Activated CD4-positive, alpha-beta T cell treated with anti-CD3 and anti-CD28 coated beads for 4 hours (primary cell): ENCODE data around the gene POGLUT2.

ENCODE experiments used
- DNase-seq, 2 donors: peaks; one replicate each; pipeline ENCODE4 v3.0.0-alpha.2; 2020

Gene POGLUT2

DNA sequence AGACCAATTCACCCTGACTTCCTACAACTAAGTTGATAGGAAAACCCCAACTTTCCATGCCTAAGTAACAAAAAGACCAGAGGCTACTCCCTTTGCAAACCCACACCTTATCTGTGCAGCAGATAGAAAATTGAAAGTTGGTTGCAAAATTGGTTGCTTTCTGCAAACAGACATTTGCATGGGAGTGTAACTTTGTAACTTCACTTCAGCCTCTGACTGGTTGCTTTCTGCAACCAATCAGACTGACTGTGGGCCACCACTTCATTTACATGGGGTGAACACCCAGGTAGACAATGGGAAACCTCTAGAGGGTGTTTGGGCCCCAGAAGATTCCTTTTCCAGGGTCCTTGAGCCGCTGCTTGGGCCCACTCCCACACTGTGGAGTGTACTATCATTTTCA lies 35.0 kb downstream of the POGLUT2 start:
- no peak for DNase-seq

DNA sequence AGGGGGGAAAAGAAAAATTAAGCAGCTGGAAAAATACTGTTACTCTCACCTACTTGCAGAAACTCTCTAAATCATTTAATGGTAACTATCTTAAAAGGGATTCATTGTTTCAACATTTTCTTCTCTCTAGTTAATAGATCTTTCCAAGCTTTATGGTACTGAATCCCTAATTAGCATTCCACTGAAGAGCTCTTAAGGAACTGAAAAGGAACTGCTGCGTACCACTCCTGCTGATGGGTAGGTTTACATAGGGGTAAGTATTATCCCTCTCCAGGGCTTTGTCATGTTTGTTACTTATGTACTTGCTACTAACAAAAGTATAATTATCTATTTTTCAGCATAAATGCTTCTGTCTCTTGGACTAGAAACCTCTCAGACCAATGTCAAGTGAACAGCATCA lies 37.7 kb downstream of the POGLUT2 start:
- DNase-seq: no peak

GRCh38 chr13:102758842-102759241 lies 39.9 kb downstream of the POGLUT2 start:
- no peak for DNase-seq

DNA sequence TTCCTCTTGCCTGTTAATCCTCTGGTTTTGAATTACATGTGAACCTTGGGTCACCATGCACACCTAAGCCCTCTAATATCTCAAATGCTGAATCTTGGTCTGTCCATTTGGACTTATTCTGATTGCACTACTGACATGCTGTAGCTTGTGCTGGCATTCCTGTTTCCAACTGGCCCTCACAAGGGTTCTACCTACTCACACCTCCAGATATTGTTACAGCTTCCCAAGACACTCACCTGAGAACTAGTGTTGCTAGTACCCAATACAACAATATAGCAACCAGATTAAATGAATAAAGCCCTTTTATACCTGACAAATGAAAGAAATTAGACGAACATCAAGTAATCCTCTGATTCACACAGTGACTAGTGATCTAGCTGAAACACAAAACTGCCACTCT lies 41.8 kb downstream of the POGLUT2 start:
- DNase-seq: no peak

- DNase-seq: no peak
Observed at GRCh38 chr13:102751886-102752285, 46.9 kb downstream of the POGLUT2 start.

DNA sequence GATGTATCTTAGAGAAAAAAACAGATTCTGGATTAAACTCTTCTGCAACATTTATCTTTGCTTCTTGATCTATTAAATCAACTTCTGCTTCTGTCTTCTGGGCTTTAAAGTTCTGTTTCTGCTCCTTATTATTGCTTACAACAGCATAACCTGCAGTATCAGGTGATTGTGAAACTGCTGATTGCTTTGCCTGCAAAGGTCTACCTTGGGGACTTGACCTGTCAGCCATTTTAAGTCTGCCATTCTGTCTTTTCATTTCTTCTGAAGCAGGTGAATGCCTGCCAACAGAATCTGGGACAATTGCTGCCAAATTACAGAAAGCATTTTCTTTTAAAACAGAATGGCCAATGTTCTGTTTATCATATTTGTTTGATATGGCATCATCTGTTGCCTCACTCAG lies 56.3 kb downstream of the POGLUT2 start:
- no peak for DNase-seq

GRCh38 chr13:102742101-102742500 lies 56.7 kb downstream of the POGLUT2 start:
- DNase-seq: no peak
